DOHH2 (cell line): Measurements from ENCODE around the gene SLF2.

Source experiments
- CTCF ChIP-seq: fragments of 200-600 bp; sonication (generic); IDR thresholded peaks from one replicate; pipeline ENCODE4 v1.5.1; 2014; ENCODE audit warnings: antibody characterized with exemption, mild to moderate bottlenecking, low read depth, low read length; ENCODE audit not compliant: poor library complexity, severe bottlenecking
- EZH2phosphoT487 ChIP-seq: fragments of 200-600 bp; sonication (generic); IDR thresholded peaks from 2 replicates; pipeline ENCODE4 v1.6.1; 2017; ENCODE audit warnings: borderline replicate concordance, mild to moderate bottlenecking, antibody characterized with exemption, low read length, moderate library complexity, mixed read lengths

GRCh38 chr10:100923580-100923979 is 10.8 kb downstream of the SLF2 start:
- TF ChIP-seq CTCF (no peak), EZH2phosphoT487 (no peak)
